OCI-M1 (cell line): ENCODE results near the gene OGDH.
"Not testable (repeated sequence)": the region's sequence is repeated elsewhere in the genome, so short reads cannot be mapped to it uniquely, and the experiment has no call there.

Experiments
- DNase-seq: peaks from one replicate; lab custom pipeline; 2025; lab: John Stamatoyannopoulos, UW

Gene OGDH

GRCh38 chr7:44606341-44607140 is at the start of gene OGDH:
OGDH (plus strand) TSS chr7:44606627; CDS start chr7:44624344, 17,717 bp downstream.
- DNase-seq = peak; percentile 97

DNA sequence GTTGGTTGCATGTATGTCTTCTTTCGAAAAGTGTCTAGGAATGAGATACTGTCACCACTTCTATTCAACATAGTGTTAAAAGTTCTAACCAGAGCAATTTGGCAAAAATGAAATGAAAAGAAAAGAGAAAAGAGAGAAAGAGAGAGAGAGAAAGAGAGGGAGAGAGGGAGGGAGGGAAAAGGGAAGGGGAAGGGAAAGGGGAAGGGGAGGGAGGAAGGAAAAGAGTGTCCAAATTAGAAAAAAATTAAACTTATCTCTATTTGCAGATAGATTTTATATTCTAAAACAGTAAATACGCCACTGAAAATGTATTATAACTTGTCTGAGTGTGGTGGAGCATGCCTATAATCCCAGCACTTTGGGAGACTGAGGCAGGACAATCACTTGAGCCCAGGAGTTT is 48.9 kb upstream of the OGDH start:
- DNase-seq = no peak

DNA sequence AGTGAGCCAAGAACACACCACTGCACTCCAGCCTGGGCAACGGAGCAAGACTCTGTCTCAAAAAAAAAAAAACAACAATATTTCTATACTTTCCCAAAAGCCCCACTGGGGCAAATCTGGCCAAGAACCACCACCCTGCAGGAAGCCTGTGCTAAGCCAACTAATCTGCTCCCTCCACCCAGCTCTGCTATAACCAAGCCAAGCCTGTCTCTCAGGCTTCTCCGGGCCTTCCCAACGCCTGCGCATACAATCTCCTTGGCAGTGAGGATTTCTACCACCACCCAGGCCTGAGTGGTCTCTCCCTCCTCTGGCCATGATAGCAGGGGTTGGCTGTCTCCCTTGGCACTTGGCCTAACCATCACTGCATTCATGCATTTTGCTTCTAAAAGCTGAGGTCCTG is 46.9 kb upstream of the OGDH start:
- no peak for DNase-seq

DNA sequence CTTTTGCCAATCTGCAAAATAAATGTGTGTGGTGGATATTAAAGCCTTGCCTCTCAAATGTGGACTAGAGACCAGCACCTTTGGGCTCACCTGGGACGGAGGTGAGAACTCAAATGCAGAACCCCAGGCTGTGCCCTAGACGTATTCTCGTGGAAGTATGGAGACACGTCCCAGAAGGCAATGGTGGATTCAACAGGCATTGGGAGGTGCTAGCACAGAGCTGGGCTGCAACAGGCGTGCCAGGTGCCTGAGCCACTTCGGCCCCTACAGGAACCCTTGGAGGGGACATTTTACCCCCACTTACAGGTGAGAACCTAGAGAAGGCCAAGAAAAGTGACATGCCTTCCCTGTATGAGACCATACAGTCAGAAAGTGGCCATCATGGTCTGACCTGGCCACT is 44.9 kb upstream of the OGDH start:
- DNase-seq = no peak

DNA sequence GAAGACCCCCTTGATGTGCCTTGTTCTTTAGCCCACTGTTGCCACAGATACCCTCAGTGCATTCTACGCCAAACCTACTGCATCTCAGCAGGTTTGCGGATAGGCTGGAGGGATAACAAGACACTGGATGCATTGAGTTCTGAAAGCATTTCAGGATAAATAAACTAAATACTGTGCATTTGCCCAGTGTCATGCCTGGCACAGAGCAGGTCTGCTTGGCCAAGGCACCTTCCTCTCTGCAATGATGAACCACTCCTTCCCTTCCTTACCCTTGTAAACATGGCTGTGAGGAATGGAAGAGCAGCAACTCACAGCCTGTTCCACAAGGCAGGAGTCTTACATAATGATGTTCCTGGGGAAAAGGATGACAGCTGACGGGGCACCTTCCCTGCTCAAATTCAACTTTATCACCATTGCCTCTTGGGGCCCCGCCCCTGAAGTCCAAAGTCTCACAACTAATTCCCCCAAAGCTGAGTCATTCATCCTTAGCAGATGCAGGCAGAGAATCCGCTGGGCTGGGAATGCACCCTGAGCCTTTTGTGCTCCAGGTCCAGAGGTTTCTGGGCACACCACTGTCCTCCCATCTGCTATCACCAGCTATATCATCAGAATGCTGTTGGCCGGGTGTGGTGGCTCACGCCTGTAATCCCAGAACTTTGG is 44.3 kb upstream of the OGDH start:
- DNase-seq = no peak

GRCh38 chr7:44562622-44562962 is 43.8 kb upstream of the OGDH start:
- DNase-seq = not testable (repeated sequence)

DNA sequence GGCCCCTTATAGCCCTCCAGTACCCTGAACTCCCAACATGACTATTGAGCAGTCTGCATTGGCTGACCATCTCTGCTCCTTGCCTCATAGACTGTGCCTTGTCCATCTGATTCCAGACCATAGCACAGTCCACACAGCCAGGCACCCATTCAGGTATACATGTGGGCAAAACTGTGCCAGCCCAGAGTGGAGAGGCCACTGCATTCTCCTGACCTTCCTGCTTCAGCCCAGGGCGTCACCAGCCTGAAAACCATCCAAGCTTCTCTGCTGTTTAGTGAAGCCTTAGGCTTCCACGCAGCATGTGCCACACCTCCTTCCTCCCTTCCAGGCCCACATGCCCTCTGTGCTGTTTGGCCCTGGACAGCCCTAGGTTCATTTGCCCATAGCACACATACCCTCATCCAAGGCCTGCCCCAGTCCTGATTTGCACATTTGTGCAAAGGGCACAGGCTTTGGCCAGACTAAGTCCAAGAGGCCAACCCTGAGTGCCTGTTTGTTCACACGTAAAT is 43.2 kb upstream of the OGDH start:
- no peak for DNase-seq

GRCh38 chr7:44564606-44565005 is 41.8 kb upstream of the OGDH start:
- DNase-seq = no peak

DNA sequence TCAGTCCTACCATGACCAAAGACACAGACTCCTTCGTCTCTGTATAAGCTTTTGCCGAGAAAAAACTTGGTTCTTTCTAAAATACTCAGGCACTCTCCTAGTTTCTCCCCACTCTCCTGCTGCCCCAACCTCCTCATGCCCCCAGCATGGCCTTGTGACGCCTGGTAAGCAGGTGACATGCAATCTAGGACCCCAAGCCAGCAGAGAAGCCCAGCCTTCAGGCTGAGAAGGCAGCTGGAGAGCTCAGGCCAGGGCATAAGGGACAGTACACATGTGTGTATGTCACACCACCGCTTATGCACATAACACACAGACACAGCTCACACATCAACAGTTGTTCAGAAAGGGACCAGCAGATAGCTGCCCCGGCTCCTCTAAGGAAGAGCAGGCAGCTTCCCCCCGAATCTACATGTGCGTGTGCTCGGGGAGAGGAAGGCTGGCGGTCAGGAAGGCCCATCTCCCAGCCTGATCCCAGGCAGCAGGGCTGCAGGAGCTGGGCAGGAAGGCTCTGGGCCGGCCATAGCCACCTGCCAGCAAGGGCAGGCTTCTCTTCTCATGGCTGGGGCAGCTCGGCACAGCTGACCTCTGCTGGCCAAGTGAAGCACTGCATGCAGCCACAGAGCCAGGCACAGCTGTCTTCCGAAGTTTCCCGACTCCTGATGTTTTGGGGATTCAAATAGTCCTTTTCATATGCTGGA is 41.2 kb upstream of the OGDH start:
- peak; percentile 59 for DNase-seq

GRCh38 chr7:44565795-44566559 is 40.5 kb upstream of the OGDH start:
- DNase-seq = peak; percentile 39

GRCh38 chr7:44566680-44567079 is 39.7 kb upstream of the OGDH start:
- no peak for DNase-seq

DNA sequence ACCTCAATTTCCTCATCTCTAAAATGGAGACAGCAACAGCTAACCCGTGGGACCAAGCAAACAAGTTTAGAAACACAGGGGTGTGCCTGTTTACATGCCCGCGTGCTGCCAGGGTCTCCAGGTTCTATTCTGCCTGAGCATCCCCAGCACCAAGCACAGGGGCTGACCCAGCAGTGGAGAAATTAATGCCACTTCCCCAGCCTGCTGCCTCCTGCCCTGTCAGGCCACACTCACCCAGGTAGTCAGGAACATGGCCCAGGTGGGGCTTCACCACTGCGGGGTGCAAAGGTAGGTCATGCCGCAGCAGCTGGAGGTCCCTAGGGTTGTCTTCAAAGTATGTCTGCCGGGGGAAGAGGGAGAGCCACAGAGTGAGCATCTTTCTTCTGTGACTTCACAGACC is 38.5 kb upstream of the OGDH start:
- no peak for DNase-seq

- no peak for DNase-seq
These were observed 37.5 kb upstream of the OGDH start for GRCh38 chr7:44568771-44569560.

DNA sequence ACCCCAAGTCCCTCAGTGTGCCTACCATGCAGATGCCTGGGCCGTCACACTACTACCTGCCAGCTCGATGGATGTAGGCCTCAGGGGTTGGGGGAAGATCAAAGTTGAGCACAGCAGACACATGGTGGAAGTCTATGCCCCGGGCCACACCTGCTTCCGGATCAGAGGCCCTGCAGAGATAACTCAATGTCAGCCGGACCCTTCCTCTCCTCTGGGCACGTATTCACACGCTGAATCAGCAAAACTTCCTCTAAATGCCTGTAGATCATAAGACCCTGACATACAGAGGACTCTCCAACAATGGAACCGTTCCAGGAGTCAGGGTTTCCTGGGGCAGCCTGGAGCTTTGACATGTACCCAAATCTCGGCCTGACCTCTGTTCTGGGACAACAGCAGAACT is 36.5 kb upstream of the OGDH start:
- no peak for DNase-seq

GRCh38 chr7:44572771-44573170 is 33.7 kb upstream of the OGDH start:
- no peak for DNase-seq

DNA sequence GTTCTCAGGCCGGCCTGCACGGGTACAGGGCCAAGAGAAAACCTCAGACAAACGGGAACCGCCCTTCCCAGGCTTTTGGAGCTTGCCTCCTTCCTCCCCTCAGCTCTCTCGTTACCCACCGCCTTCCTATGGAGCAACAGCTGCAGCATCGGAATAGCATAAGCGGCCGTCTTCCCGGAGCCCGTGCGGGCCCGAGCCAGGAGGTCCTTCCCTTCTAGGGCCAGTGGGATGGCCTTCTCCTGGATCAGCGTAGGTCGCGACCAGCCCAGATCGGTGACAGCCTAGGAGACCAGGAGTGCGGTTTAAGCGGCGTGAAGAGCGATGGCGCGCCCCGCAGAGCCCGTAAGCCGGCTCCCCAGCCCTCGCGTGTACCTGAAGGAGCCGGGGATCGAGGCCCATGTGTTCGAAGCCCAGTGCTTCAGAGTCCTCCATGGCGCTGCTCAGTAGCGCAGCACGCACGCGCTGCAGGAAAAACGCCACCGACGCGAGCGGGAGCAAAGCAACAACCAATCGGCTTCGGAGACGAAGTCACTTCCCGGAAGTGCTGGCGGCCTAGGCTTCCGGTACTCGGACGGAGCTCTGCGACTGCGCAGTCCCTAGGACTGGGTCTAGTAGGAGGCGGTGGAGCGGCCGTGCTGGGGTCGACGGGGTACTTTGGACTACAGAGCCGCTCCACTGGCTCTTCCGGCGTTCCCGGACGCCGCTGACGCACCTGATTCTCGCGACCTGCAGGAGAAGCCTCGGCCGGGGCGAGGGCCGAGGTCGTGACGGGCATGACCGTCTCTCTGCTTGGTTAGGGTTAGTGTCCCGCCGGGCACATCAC is 32.8 kb upstream of the OGDH start, which contains the start of gene DDX56:
DDX56 (minus strand) TSS at position 445 of the 823 bp plus-strand sequence; CDS start at position 432, 13 bp downstream.
- DNase-seq = peak; percentile 94

GRCh38 chr7:44574287-44574872 is 32.0 kb upstream of the OGDH start:
- peak; percentile 40 for DNase-seq

DNA sequence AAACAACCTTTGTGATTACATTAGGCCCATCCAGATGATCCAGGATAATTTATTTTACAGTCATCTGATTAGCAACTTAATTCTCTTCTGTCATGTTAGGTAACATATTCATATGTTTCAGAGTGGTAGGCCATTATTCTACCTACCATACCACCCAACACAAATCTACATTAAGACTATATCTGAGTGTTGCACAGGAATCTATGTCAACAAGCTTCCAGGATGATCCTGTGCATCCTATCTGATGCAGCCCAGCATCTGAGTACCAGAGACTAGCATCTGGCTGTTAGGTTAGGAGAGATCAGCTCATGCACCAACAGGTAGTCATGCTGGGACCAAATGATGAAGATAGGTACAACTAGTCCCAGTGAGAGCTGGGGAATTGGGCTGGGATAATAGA is 31.4 kb upstream of the OGDH start:
- no peak for DNase-seq

DNA sequence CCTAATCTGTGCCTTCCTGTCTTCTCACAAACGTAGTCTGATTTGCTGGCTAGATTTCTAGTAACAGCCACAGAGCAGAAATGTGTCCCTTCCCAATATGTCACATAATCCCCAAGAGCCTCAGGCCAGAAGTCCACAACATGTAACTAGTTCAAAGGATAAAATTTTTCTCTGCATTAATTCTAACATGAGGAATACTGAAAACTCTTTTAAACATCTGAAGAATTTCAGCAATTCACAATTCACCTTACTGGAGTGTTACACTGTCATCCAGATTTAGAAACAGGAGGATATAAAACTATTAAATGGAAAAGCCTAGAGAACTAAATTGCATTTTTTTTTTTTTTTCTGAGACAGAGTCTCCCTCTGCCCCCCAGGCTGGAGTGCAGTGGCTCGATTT is 30.2 kb upstream of the OGDH start:
- no peak for DNase-seq
